B cell (primary cell): Measurements from ENCODE around the gene ICAM3. TPM values are rescaled to one million over a fixed set of nuclear protein-coding genes. Genes with fewer than 3 reads are reported as not detected.

Experiments used
- ATAC-seq: fragments of 200-7000 bp; cut with Tn5 transposase; one replicate; pipeline ENCODE4 v1.10.0; 2021; ENCODE audit warnings: low read depth, mild to moderate bottlenecking, moderate number of reproducible peaks, moderate library complexity
- CTCF ChIA-PET: fragments of 350-600 bp; sonication (Branson Sonifier 250); formaldehyde crosslinking; loops from one replicate; lab custom pipeline; 2021; ENCODE audit warnings: antibody characterized with exemption, inconsistent platforms; lab: Charles Lee
- POLR2A ChIA-PET: fragments of 350-600 bp; sonication (Branson Sonifier 250); formaldehyde crosslinking; loops from one replicate; lab custom pipeline; 2021; ENCODE audit warnings: antibody characterized with exemption; lab: Charles Lee
- DNase-seq: peaks from one replicate; pipeline ENCODE4 v3.0.0; 2013
- H2AFZ ChIP-seq: 2 replicates; pipeline ENCODE4 v1.6.1; 2012; ENCODE audit warnings: mild to moderate bottlenecking, low read depth, low read length; ENCODE audit not compliant: insufficient read depth, poor library complexity, severe bottlenecking
- H3K27ac ChIP-seq, 2 donors: 1 replicate in 1 of 2; 2 replicates in 1 of 2; pipeline ENCODE4 v1.5.1; 2012 to 2013; ENCODE audit warnings: low read length in 2 of 2, mild to moderate bottlenecking in 2 of 2, moderate library complexity in 1 of 2
- H3K27me3 ChIP-seq, 4 experiments: fragments of 200-600 bp in 1 of 4; sonication (generic) in 1 of 4; replicated peaks in 1 of 4; 1 replicate in 2 of 4; 2 replicates in 2 of 4; pipeline versions ENCODE4 v1.6.1 to v1.7.0; 2013 to 2016; ENCODE audit warnings: low read length in 3 of 4, mild to moderate bottlenecking in 2 of 4, mixed read lengths in 1 of 4, moderate library complexity in 1 of 4; ENCODE audit not compliant: insufficient read depth in 4 of 4, control insufficient read depth in 3 of 4; ENCODE audit errors: control extremely low read depth in 1 of 4
- H3K36me3 ChIP-seq, 2 experiments: replicated peaks in 1 of 2; 1 replicate in 1 of 2; 2 replicates in 1 of 2; pipeline versions ENCODE4 v1.6.1 to v1.7.1; 2013; ENCODE audit warnings: low read length in 1 of 2; ENCODE audit not compliant: insufficient read depth in 2 of 2, control insufficient read depth in 1 of 2; ENCODE audit errors: control extremely low read depth in 1 of 2, extremely low read depth in 1 of 2
- H3K4me1 ChIP-seq, 2 donors: fragments of 200-600 bp in 1 of 2; sonication (generic) in 1 of 2; 1 replicate in 1 of 2; 2 replicates in 1 of 2; pipeline versions ENCODE4 v1.5.1 to v1.6.1; 2013 to 2017; ENCODE audit warnings: low read length in 2 of 2; ENCODE audit not compliant: control insufficient read depth in 2 of 2, insufficient read depth in 2 of 2
- H3K4me2 ChIP-seq: replicated peaks from 2 replicates; pipeline ENCODE3; 2012; ENCODE audit warnings: mild to moderate bottlenecking, low read depth, low read length; ENCODE audit not compliant: poor library complexity, severe bottlenecking
- H3K4me3 ChIP-seq, 5 experiments: fragments of 200-600 bp in 1 of 5; sonication (generic) in 1 of 5; 1 replicate in 3 of 5; 2 replicates in 2 of 5; pipeline versions ENCODE4 v1.5.1 to v1.7.0; 2011 to 2016; ENCODE audit warnings: low read length in 4 of 5, mild to moderate bottlenecking in 4 of 5, low read depth in 2 of 5, control low read depth in 1 of 5, moderate library complexity in 1 of 5; ENCODE audit not compliant: insufficient read depth in 1 of 5; ENCODE audit errors: control extremely low read depth in 1 of 5, extremely low read depth in 1 of 5
- H3K79me2 ChIP-seq: fragments of 200-600 bp; sonication (generic); one replicate; pipeline ENCODE4 v1.6.0; 2016; ENCODE audit warnings: low read length; ENCODE audit not compliant: control insufficient read depth, insufficient read depth
- H3K9ac ChIP-seq: fragments of 200-600 bp; sonication (generic); 2 replicates; pipeline ENCODE4 v1.6.1; 2017; ENCODE audit warnings: mild to moderate bottlenecking, low read length, moderate library complexity
- H3K9me3 ChIP-seq, 3 donors: one replicate each; pipeline versions ENCODE4 v1.6.1 to v1.7.1; 2013; ENCODE audit warnings: low read length in 2 of 3; ENCODE audit not compliant: control insufficient read depth in 2 of 3, insufficient read depth in 1 of 3; ENCODE audit errors: control extremely low read depth in 1 of 3
- H4K20me1 ChIP-seq: 2 replicates; pipeline ENCODE4 v1.6.0; 2012; ENCODE audit warnings: mild to moderate bottlenecking, low read length; ENCODE audit not compliant: insufficient read depth, control insufficient read depth, poor library complexity, severe bottlenecking
- H3K27ac Mint-ChIP-seq: one replicate; pipeline ENCODE4 v1.8.0; 2021; ENCODE audit warnings: mixed read lengths
- H3K27me3 Mint-ChIP-seq: one replicate; pipeline ENCODE4 v1.8.0; 2021; ENCODE audit warnings: mixed read lengths
- H3K4me1 Mint-ChIP-seq: one replicate; pipeline ENCODE4 v1.8.0; 2021; ENCODE audit warnings: mixed read lengths
- H3K4me3 Mint-ChIP-seq: one replicate; pipeline ENCODE4 v1.8.0; 2021; ENCODE audit warnings: mixed read lengths
- H3K9me3 Mint-ChIP-seq: one replicate; pipeline ENCODE4 v1.8.0; 2022; ENCODE audit warnings: mixed read lengths; ENCODE audit not compliant: insufficient read depth
- CTCF ChIP-seq: fragments of 200-600 bp; IDR thresholded peaks from one replicate; pipeline ENCODE4 v1.8.0; 2022; ENCODE audit warnings: antibody characterized with exemption, mild to moderate bottlenecking
- EZH2 ChIP-seq: IDR thresholded peaks from 2 replicates; pipeline ENCODE4 v1.6.1; 2012; ENCODE audit warnings: borderline replicate concordance, low read depth, mild to moderate bottlenecking, moderate library complexity, low read length; ENCODE audit not compliant: insufficient read depth, poor library complexity, severe bottlenecking
- WGBS: methylation state at CpG from one replicate; pipeline ENCODE4 v1.1.5; 2013; ENCODE audit warnings: missing lambda C conversion rate; ENCODE audit not compliant: insufficient coverage; 5-methylcytosine and 5-hydroxymethylcytosine counted together
- intact Hi-C: fragments of 100-400 bp; cut with micrococcal nuclease; formaldehyde crosslinking; loops from one replicate; pipeline ENCODE4 v1.10.0; 2022
- polyA plus RNA-seq: library from polyadenylated mRNA; depleted of rRNA; stranded (reverse); fragments of >200 nt; gene quantifications from 2 replicates; pipeline ENCODE4 v1.2.3, GENCODE V29; 2012
- small RNA-seq: library from RNA; depleted of rRNA; stranded (forward); fragments of <200 nt; gene quantifications from one replicate; pipeline ENCODE3, GENCODE V24; 2012; ENCODE audit warnings: low replicate concordance, low read depth; ENCODE audit not compliant: insufficient read length
- total RNA-seq, 2 donors: library from RNA; stranded (reverse); fragments of 120-200 nt in 1 of 2; gene quantifications; 1 replicate in 1 of 2; 2 replicates in 1 of 2; pipeline versions ENCODE4 v1.2.3 to v1.2.4, GENCODE V29; 2013 to 2022

The ICAM3 gene
- total and polyA plus RNA-seq, 2 donors (not counting 1 experiment from before 2014, with no cell fraction given): 119 to 223 TPM

DNA sequence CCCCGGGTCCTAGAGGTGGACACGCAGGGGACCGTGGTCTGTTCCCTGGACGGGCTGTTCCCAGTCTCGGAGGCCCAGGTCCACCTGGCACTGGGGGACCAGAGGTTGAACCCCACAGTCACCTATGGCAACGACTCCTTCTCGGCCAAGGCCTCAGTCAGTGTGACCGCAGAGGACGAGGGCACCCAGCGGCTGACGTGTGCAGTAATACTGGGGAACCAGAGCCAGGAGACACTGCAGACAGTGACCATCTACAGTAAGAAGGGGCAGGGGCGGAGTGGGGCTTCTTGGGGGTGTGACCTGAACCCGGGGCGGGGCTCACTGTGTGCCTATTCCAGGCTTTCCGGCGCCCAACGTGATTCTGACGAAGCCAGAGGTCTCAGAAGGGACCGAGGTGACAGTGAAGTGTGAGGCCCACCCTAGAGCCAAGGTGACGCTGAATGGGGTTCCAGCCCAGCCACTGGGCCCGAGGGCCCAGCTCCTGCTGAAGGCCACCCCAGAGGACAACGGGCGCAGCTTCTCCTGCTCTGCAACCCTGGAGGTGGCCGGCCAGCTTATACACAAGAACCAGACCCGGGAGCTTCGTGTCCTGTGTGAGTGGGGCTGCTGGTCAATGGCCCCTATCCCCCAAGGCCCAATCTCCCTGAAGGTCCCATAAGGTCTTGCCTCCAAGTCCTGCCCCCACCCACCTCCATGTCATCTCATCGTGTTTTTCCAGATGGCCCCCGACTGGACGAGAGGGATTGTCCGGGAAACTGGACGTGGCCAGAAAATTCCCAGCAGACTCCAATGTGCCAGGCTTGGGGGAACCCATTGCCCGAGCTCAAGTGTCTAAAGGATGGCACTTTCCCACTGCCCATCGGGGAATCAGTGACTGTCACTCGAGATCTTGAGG, 55.1 kb downstream of the ICAM3 start:
- Histone ChIP-seq H3K4me2 (no peak overlapping the region), H3K9me3 (peaks cover 0 to 26% (median 0%) of the 10 kb centered on the region in 3 donors), H2AFZ (no peak overlapping the region), H3K4me1 (peaks cover 37 to 39% of the 10 kb centered on the region in 2 donors), H3K79me2 (no peaks in the 10 kb centered on the region), H3K27ac (no peak overlapping the region), H3K4me3 (no peak overlapping the region), H4K20me1 (no peaks in the 10 kb centered on the region), H3K36me3 (peaks cover 2 to 33% of the 10 kb centered on the region in 2 experiments), H3K27me3 (peaks cover 0 to 27% (median 18%) of the 10 kb centered on the region in 4 experiments), H3K9ac (no peak overlapping the region)
- peaks cover 38% of the 10 kb centered on the region for H3K4me1 Mint-ChIP-seq
- WGBS: 96% methylated on average over 34 of the region's 34 CpGs
- ChIA-PET POLR2A (no interaction called here), CTCF (interaction anchor here (0.6 to 8.5 kb wide), 3 partner anchors 12 to 1291 kb away, joined by 3 to 116 read pairs (median 3); partner anchors contain the start of gene ICAM1)
- intact Hi-C loops: no loop called here
- ATAC-seq: no peak
- no peaks in the 10 kb centered on the region for H3K9me3 Mint-ChIP-seq
- no peak overlapping the region for H3K27ac Mint-ChIP-seq
- no peak overlapping the region for H3K4me3 Mint-ChIP-seq
- peak; percentile 32 for DNase-seq
- H3K27me3 Mint-ChIP-seq: peaks cover 6% of the 10 kb centered on the region
- no peak for TF ChIP-seq CTCF
- TF ChIP-seq EZH2: no peak

Small RNA genes lying within 50 kb of the gene (small RNA-seq; reads per million reads assigned to genes)
- gene AC011511.1 (not detected), gene AC011511.4 (not detected)

Other genes with a start within 250 kb of the ICAM3 start
- 18.1 and 20.3 TPM in 2 replicates for gene ANGPTL6, start 236.9 kb downstream of the ICAM3 start, total RNA-seq
- 13.2 and 23.5 TPM in 2 replicates for gene ANGPTL6, start 236.9 kb downstream of the ICAM3 start, polyA plus RNA-seq
- 80.5 and 88.0 TPM in 2 replicates for gene PPAN, start 233.3 kb downstream of the ICAM3 start, total RNA-seq
- 42.2 and 51.0 TPM in 2 replicates for gene PPAN, start 233.3 kb downstream of the ICAM3 start, polyA plus RNA-seq
- 27.1 and 28.3 TPM in 2 replicates for gene P2RY11, start 227.9 kb downstream of the ICAM3 start, total RNA-seq
- 25.8 and 29.7 TPM in 2 replicates for gene P2RY11, start 227.9 kb downstream of the ICAM3 start, polyA plus RNA-seq
- gene EIF3G, start 219.7 kb downstream of the ICAM3 start, total RNA-seq: 261 and 270 TPM in 2 replicates
- 295 and 308 TPM in 2 replicates for gene EIF3G, start 219.7 kb downstream of the ICAM3 start, polyA plus RNA-seq
- gene DNMT1, start 144.7 kb downstream of the ICAM3 start, total RNA-seq: 108 and 119 TPM in 2 replicates
- 53.0 and 60.2 TPM in 2 replicates for gene DNMT1, start 144.7 kb downstream of the ICAM3 start, polyA plus RNA-seq
- 3.6 and 4.4 TPM in 2 replicates for gene S1PR2, start 108.3 kb downstream of the ICAM3 start, total RNA-seq
- gene S1PR2, start 108.3 kb downstream of the ICAM3 start, polyA plus RNA-seq: 1.8 and 8.9 TPM in 2 replicates
- 39.8 and 40.1 TPM in 2 replicates for gene MRPL4, start 87.4 kb downstream of the ICAM3 start, total RNA-seq
- gene MRPL4, start 87.4 kb downstream of the ICAM3 start, polyA plus RNA-seq: 67.8 and 81.1 TPM in 2 replicates
- gene ICAM1, start 68.5 kb downstream of the ICAM3 start, total RNA-seq: 7.3 and 10.2 TPM in 2 replicates
- 11.9 and 63.9 TPM in 2 replicates for gene ICAM1, start 68.5 kb downstream of the ICAM3 start, polyA plus RNA-seq
- 0.44 and 0.51 TPM in 2 replicates for gene ICAM4, start 52.7 kb downstream of the ICAM3 start, total RNA-seq
- gene ICAM4, start 52.7 kb downstream of the ICAM3 start, polyA plus RNA-seq: 0.71 and 0.78 TPM in 2 replicates
- 0.34 and 0.54 TPM in 2 replicates for gene ICAM5, start 49.7 kb downstream of the ICAM3 start, total RNA-seq
- 0.14 TPM in 1 of 2 replicates, not detected in the other for gene ICAM5, start 49.7 kb downstream of the ICAM3 start, polyA plus RNA-seq
- gene ZGLP1, start 29.8 kb downstream of the ICAM3 start, total RNA-seq: 6.4 and 7.4 TPM in 2 replicates
- 3.3 and 8.0 TPM in 2 replicates for gene ZGLP1, start 29.8 kb downstream of the ICAM3 start, polyA plus RNA-seq
- 13.6 and 13.9 TPM in 2 replicates for gene FDX2, start 23.6 kb downstream of the ICAM3 start, total RNA-seq
- 13.8 and 21.5 TPM in 2 replicates for gene FDX2, start 23.6 kb downstream of the ICAM3 start, polyA plus RNA-seq
- gene RAVER1, start 6.1 kb downstream of the ICAM3 start, total RNA-seq: 54.6 and 62.7 TPM in 2 replicates
- 21.0 and 27.3 TPM in 2 replicates for gene RAVER1, start 6.1 kb downstream of the ICAM3 start, polyA plus RNA-seq
- gene TYK2, start 40.9 kb upstream of the ICAM3 start, total RNA-seq: 337 and 347 TPM in 2 replicates
- gene TYK2, start 40.9 kb upstream of the ICAM3 start, polyA plus RNA-seq: 293 and 343 TPM in 2 replicates
- 178 and 193 TPM in 2 replicates for gene CDC37, start 63.9 kb upstream of the ICAM3 start, total RNA-seq
- gene CDC37, start 63.9 kb upstream of the ICAM3 start, polyA plus RNA-seq: 408 and 599 TPM in 2 replicates
- 10.8 and 10.9 TPM in 2 replicates for gene PDE4A, start 80.9 kb upstream of the ICAM3 start, total RNA-seq
- 0.95 and 1.5 TPM in 2 replicates for gene PDE4A, start 80.9 kb upstream of the ICAM3 start, polyA plus RNA-seq
- 27.0 TPM in 2 replicates for gene KEAP1, start 163.7 kb upstream of the ICAM3 start, total RNA-seq
- gene KEAP1, start 163.7 kb upstream of the ICAM3 start, polyA plus RNA-seq: 9.3 and 17.7 TPM in 2 replicates
- 0.17 and 0.67 TPM in 2 replicates for gene S1PR5, start 177.8 kb upstream of the ICAM3 start, total RNA-seq
- 0.27 and 0.55 TPM in 2 replicates for gene S1PR5, start 177.8 kb upstream of the ICAM3 start, polyA plus RNA-seq
- gene ATG4D, start 204.3 kb upstream of the ICAM3 start, total RNA-seq: 58.8 and 59.2 TPM in 2 replicates
- 75.5 and 82.7 TPM in 2 replicates for gene ATG4D, start 204.3 kb upstream of the ICAM3 start, polyA plus RNA-seq
- gene KRI1, start 226.4 kb upstream of the ICAM3 start, total RNA-seq: 62.8 and 67.9 TPM in 2 replicates
- gene KRI1, start 226.4 kb upstream of the ICAM3 start, polyA plus RNA-seq: 46.7 and 55.1 TPM in 2 replicates
- gene CDKN2D, start 229.4 kb upstream of the ICAM3 start, total RNA-seq: 36.2 and 38.4 TPM in 2 replicates
- 122 and 144 TPM in 2 replicates for gene CDKN2D, start 229.4 kb upstream of the ICAM3 start, polyA plus RNA-seq
- not detected in 2 replicates for gene AP1M2, start 247.7 kb upstream of the ICAM3 start, total RNA-seq
- not detected in 2 replicates for gene AP1M2, start 247.7 kb upstream of the ICAM3 start, polyA plus RNA-seq